ENCODE results near the gene ABLIM1. TPM values are rescaled to one million over a fixed set of nuclear protein-coding genes. Genes with fewer than 3 reads are reported as not detected.
A peak's percentile ranks its signal among the peaks of the same experiment; 100 is the strongest.

Gene ABLIM1
- total and polyA plus RNA-seq, 2 experiments from 2014 or later, result 21.9 to 45.1 TPM

DNA sequence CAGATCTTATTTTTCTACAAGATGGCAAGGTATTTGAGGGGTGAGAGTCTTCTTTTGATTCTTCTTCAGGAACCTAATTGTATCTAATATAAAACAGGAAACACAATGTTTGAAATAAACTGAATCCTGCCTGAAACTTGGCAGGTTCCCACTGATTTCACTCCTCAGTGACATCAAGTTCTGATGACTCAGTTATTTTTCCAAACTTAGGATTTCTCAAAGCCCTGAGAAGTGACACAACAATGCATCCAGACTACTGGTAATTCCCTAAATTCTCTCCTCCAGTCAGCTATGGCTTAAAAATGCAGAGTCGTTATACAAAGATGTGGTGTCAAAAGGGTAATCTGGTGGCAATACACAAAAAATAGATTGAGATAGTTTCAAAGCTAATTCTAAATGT, 80.9 kb downstream of the ABLIM1 start (continued):
- TF ChIP-seq ZNF462 (CRISPR knock-in tag; IDR thresholded peaks at IDR 0.05), result no peak
- no peak for TF ChIP-seq NANOG (IDR thresholded peaks at IDR 0.05; ENCODE audit: borderline replicate concordance)
- TF ChIP-seq STAT1 (IDR thresholded peaks at IDR 0.05; ENCODE audit: unreplicated experiment), result no peak
- TF ChIP-seq JUNB (IDR thresholded peaks at IDR 0.05; ENCODE audit: unreplicated experiment), result no peak

GRCh38 chr10:114576716-114577115, 81.4 kb downstream of the ABLIM1 start:
- H3K9me3 Mint-ChIP-seq, result no peaks in the 10 kb centered on the region
- Histone ChIP-seq H3K4me3 (no peak overlapping the region), H3F3A (replicated peaks; ENCODE audit: low read depth) (no peaks in the 10 kb centered on the region), H4K20me1 (replicated peaks; ENCODE audit: insufficient read depth) (no peaks in the 10 kb centered on the region), H3K36me3 (ENCODE audit: insufficient read depth) (no peaks in the 10 kb centered on the region), H3K27ac (ENCODE audit: low read depth) (no peak overlapping the region), H2AFZ (no peak overlapping the region), H3K9me2 (ENCODE audit: insufficient read depth) (no peaks in the 10 kb centered on the region), H3K4me2 (no peak overlapping the region), H3K27me3 (ENCODE audit: insufficient read depth) (no peaks in the 10 kb centered on the region), H3K79me2 (replicated peaks; ENCODE audit: insufficient read depth) (no peaks in the 10 kb centered on the region), H3K4me1 (ENCODE audit: insufficient read depth) (peaks cover 7% of the 10 kb centered on the region; the same call in 1 of the 2 replicates)
- peaks cover 11% of the 10 kb centered on the region; the same call in 2 of the 3 replicates for H3K4me1 Mint-ChIP-seq
- peaks cover 2% of the 10 kb centered on the region for H3K27me3 Mint-ChIP-seq (ENCODE audit: insufficient read depth, low read depth, poor library complexity)
- 0 out of 2 replicates have a peak overlapping the region, but pooled peaks have one; percentile 23 for H3K27ac Mint-ChIP-seq
- H3K4me3 Mint-ChIP-seq, result no peak overlapping the region
- no peak for ATAC-seq
- DNase-seq (ENCODE audit: low spot score), result no peak
- H3K36me3 Mint-ChIP-seq (ENCODE audit: low read depth), result no peaks in the 10 kb centered on the region
- TF ChIP-seq, protein P1, sequence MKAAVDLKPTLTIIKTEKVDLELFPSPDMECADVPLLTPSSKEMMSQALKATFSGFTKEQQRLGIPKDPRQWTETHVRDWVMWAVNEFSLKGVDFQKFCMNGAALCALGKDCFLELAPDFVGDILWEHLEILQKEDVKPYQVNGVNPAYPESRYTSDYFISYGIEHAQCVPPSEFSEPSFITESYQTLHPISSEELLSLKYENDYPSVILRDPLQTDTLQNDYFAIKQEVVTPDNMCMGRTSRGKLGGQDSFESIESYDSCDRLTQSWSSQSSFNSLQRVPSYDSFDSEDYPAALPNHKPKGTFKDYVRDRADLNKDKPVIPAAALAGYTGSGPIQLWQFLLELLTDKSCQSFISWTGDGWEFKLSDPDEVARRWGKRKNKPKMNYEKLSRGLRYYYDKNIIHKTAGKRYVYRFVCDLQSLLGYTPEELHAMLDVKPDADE (IDR thresholded peaks at IDR 0.05), result no peak
- TF ChIP-seq STAT1 (IDR thresholded peaks at IDR 0.05; ENCODE audit: unreplicated experiment), result no peak
- TF ChIP-seq JUNB (IDR thresholded peaks at IDR 0.05; ENCODE audit: unreplicated experiment), result no peak
- TF ChIP-seq NANOG (IDR thresholded peaks at IDR 0.05; ENCODE audit: borderline replicate concordance), result no peak
- TF ChIP-seq CTCF (conservative IDR thresholded peaks at IDR 0.05; ENCODE audit: low read depth in 2 of 2), result no peak
- TF ChIP-seq EZH2 (IDR thresholded peaks at IDR 0.05; ENCODE audit: low read depth, unreplicated experiment), result no peak
- no peak for TF ChIP-seq ZNF114 (CRISPR knock-in tag; IDR thresholded peaks at IDR 0.05)
- TF ChIP-seq ZNF331 (CRISPR knock-in tag; IDR thresholded peaks at IDR 0.05; ENCODE audit: low read depth), result no peak
- TF ChIP-seq REST (IDR thresholded peaks at IDR 0.05; ENCODE audit: unreplicated experiment), result no peak
- no peak for TF ChIP-seq POLR2AphosphoS5 (IDR thresholded peaks at IDR 0.05; ENCODE audit: low read depth)
